ENCODE results near the gene PCGF3.

PCGF3 gene

GRCh38 chr4:786074-786741 lies 80.6 kb downstream of the PCGF3 start:
- DNase-seq: no peak

- no peak for DNase-seq
These were observed 81.2 kb downstream of the PCGF3 start for GRCh38 chr4:786861-787300.

GRCh38 chr4:787561-787981 lies 81.9 kb downstream of the PCGF3 start:
- no peak for DNase-seq

- DNase-seq: no peak
These were observed 82.5 kb downstream of the PCGF3 start for GRCh38 chr4:788006-788635.

- DNase-seq: no peak
These were observed 83.1 kb downstream of the PCGF3 start for GRCh38 chr4:788636-789297.

GRCh38 chr4:789571-790465 lies 84.2 kb downstream of the PCGF3 start:
- DNase-seq: no peak

GRCh38 chr4:790466-790820 lies 84.8 kb downstream of the PCGF3 start:
- DNase-seq: no peak

GRCh38 chr4:791252-791897 lies 85.7 kb downstream of the PCGF3 start:
- DNase-seq: no peak

GRCh38 chr4:791898-792625 lies 86.4 kb downstream of the PCGF3 start:
- DNase-seq: no peak

GRCh38 chr4:792626-793092 lies 87.0 kb downstream of the PCGF3 start:
- DNase-seq: no peak

- DNase-seq: peak; percentile 42
These were observed 87.6 kb downstream of the PCGF3 start for GRCh38 chr4:793093-793861.

- no peak for DNase-seq
These were observed 88.4 kb downstream of the PCGF3 start for GRCh38 chr4:793941-794621.

- DNase-seq: no peak
These were observed 89.5 kb downstream of the PCGF3 start for GRCh38 chr4:794900-795725.

- no peak for DNase-seq
These were observed 90.1 kb downstream of the PCGF3 start for GRCh38 chr4:795726-796119.

- no peak for DNase-seq
These were observed 90.6 kb downstream of the PCGF3 start for GRCh38 chr4:796206-796605.

- peak; percentile 72 for DNase-seq
These were observed 91.4 kb downstream of the PCGF3 start for GRCh38 chr4:797066-797465.

- DNase-seq: no peak
These were observed 95.9 kb downstream of the PCGF3 start for GRCh38 chr4:801436-802124.

GRCh38 chr4:803884-804283 lies 98.3 kb downstream of the PCGF3 start:
- no peak for DNase-seq

GRCh38 chr4:804804-805203 lies 99.2 kb downstream of the PCGF3 start:
- no peak for DNase-seq
